NB4 (cell line): ENCODE results near the gene TALDO1.

ENCODE experiments used
- DNase-seq: peaks from one replicate; pipeline ENCODE4 v3.0.0; 2010; ENCODE audit warnings: low read depth
- H3K4me3 ChIP-seq: one replicate; pipeline ENCODE4 v1.5.1; 2011; ENCODE audit warnings: mild to moderate bottlenecking, low read depth, low read length, moderate library complexity
- CTCF ChIP-seq: IDR thresholded peaks from one replicate; pipeline ENCODE4 v1.5.1; 2012; ENCODE audit warnings: low read depth, low read length
- MAX ChIP-seq: IDR thresholded peaks from 2 replicates; pipeline ENCODE4 v1.6.1; 2011; ENCODE audit warnings: low read depth, low read length
- MYC ChIP-seq: IDR thresholded peaks from 2 replicates; pipeline ENCODE4 v1.6.1; 2011; ENCODE audit warnings: low read depth, low read length
- POLR2A ChIP-seq: IDR thresholded peaks from 2 replicates; pipeline ENCODE4 v1.6.1; 2011; ENCODE audit warnings: mild to moderate bottlenecking; ENCODE audit not compliant: insufficient read length; ENCODE audit errors: extremely low read depth

Gene TALDO1

GRCh38 chr11:766106-766935 lies 19.1 kb downstream of the TALDO1 start:
- no peak for DNase-seq
- H3K4me3 ChIP-seq: no peak overlapping the region

GRCh38 chr11:766936-767210 lies 19.6 kb downstream of the TALDO1 start:
- H3K4me3 ChIP-seq: no peak overlapping the region
- TF ChIP-seq POLR2A: no peak
- TF ChIP-seq CTCF: no peak
- TF ChIP-seq MYC: no peak
- TF ChIP-seq MAX: no peak
- no peak for DNase-seq

More at GRCh38 chr11:766106-766935, 19.1 kb downstream of the TALDO1 start:
- TF ChIP-seq POLR2A (no peak), MYC (no peak), MAX (no peak), CTCF (no peak)

- no peak for DNase-seq
- TF ChIP-seq MYC (no peak), MAX (no peak), CTCF (no peak), POLR2A (no peak)
- H3K4me3 ChIP-seq: no peak overlapping the region
Observed at GRCh38 chr11:767238-767637, 20.0 kb downstream of the TALDO1 start.

- H3K4me3 ChIP-seq: no peak overlapping the region
- no peak for TF ChIP-seq POLR2A
- TF ChIP-seq CTCF: no peak
- no peak for TF ChIP-seq MYC
- no peak for TF ChIP-seq MAX
- no peak for DNase-seq
Observed at GRCh38 chr11:769887-770641, 22.8 kb downstream of the TALDO1 start.

- no peak for TF ChIP-seq CTCF
- TF ChIP-seq POLR2A: no peak
- no peak for TF ChIP-seq MYC
- no peak for TF ChIP-seq MAX
- no peak overlapping the region for H3K4me3 ChIP-seq
- DNase-seq: no peak
Observed at GRCh38 chr11:770642-771616, 23.7 kb downstream of the TALDO1 start.
